HEK293T (cell line): ENCODE results near the gene NFIA.

ENCODE experiments used
- CTCF ChIA-PET: fragments of 350-600 bp; formaldehyde crosslinking; extraction: SDS; loops from one replicate; lab custom pipeline; 2021; ENCODE audit warnings: antibody characterized with exemption, inconsistent platforms; lab: Yijun Ruan, JAX
- POLR2A ChIA-PET: fragments of 350-600 bp; formaldehyde crosslinking; extraction: SDS; loops from one replicate; lab custom pipeline; 2020; ENCODE audit warnings: antibody characterized with exemption, inconsistent platforms; lab: Yijun Ruan, JAX
- DNase-seq: peaks from one replicate; pipeline ENCODE4 v3.0.0; 2012; ENCODE audit warnings: mixed read lengths; ENCODE audit errors: extremely low spot score
- ARNT ChIP-seq: fragments of 450-650 bp; IDR thresholded peaks from 2 replicates; pipeline ENCODE4 v1.6.1; 2017; ENCODE audit warnings: mild to moderate bottlenecking
- BHLHE40 ChIP-seq: fragments of 450-650 bp; IDR thresholded peaks from 2 replicates; pipeline ENCODE4 v1.6.1; 2016; ENCODE audit warnings: mild to moderate bottlenecking, moderate library complexity, borderline replicate concordance
- CTBP1 ChIP-seq: fragments of 450-650 bp; IDR thresholded peaks from 2 replicates; pipeline ENCODE4 v1.6.1; 2016; ENCODE audit warnings: borderline replicate concordance
- ELF4 ChIP-seq: fragments of 450-650 bp; IDR thresholded peaks from 2 replicates; pipeline ENCODE4 v1.6.1; 2017; ENCODE audit warnings: antibody characterized with exemption
- FOXA1 ChIP-seq: fragments of 450-650 bp; IDR thresholded peaks from 2 replicates; pipeline ENCODE4 v1.6.1; 2016; ENCODE audit warnings: mild to moderate bottlenecking
- FOXK2 ChIP-seq: fragments of 450-650 bp; IDR thresholded peaks from 2 replicates; pipeline ENCODE4 v1.6.1; 2016; ENCODE audit warnings: mild to moderate bottlenecking
- FOXM1 ChIP-seq: fragments of 450-650 bp; IDR thresholded peaks from 2 replicates; pipeline ENCODE4 v1.6.1; 2017; ENCODE audit warnings: mild to moderate bottlenecking, borderline replicate concordance
- HDGF ChIP-seq: fragments of 450-650 bp; IDR thresholded peaks from 2 replicates; pipeline ENCODE4 v1.6.1; 2017; ENCODE audit warnings: antibody characterized with exemption, borderline replicate concordance
- L3MBTL2 ChIP-seq: fragments of 450-650 bp; conservative IDR thresholded peaks from 2 replicates; pipeline ENCODE4 v1.6.1; 2016; ENCODE audit warnings: mild to moderate bottlenecking
- LEF1 ChIP-seq: fragments of 450-650 bp; IDR thresholded peaks from 2 replicates; pipeline ENCODE4 v1.6.1; 2017; ENCODE audit warnings: mild to moderate bottlenecking, borderline replicate concordance
- NFRKB ChIP-seq: fragments of 450-650 bp; IDR thresholded peaks from 2 replicates; pipeline ENCODE4 v1.6.1; 2016; ENCODE audit warnings: mild to moderate bottlenecking, moderate library complexity
- PKNOX1 ChIP-seq: fragments of 450-650 bp; IDR thresholded peaks from 2 replicates; pipeline ENCODE4 v1.6.1; 2016
- SP1 ChIP-seq: fragments of 450-650 bp; IDR thresholded peaks from 2 replicates; pipeline ENCODE4 v1.6.1; 2017
- SUZ12 ChIP-seq: fragments of 450-650 bp; IDR thresholded peaks from 2 replicates; pipeline ENCODE4 v1.6.1; 2016; ENCODE audit warnings: mild to moderate bottlenecking
- TARDBP ChIP-seq: fragments of 450-650 bp; IDR thresholded peaks from 2 replicates; pipeline ENCODE4 v1.6.1; 2016
- ZNF384 ChIP-seq: fragments of 450-650 bp; IDR thresholded peaks from 2 replicates; pipeline ENCODE4 v1.6.1; 2016

NFIA gene

DNA sequence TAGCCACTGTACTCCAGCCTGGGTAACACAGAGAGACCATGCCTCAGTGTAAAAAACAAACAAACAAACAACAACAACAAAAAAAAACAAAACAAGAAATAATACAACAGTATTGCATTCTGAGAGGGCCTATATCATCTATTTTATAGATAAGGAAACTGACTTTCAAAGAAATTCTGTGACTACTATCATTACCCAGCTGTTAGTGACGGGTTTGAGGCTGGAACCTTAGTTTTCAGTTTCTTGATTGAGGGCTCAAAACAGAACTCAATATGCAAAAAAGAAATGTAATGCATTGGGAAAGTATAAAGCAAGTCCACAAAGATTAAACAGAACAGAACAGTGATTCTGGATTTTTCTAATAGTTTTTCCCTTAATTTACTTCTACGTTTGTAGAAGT is 149.4 kb downstream of the NFIA start:
- no peak for DNase-seq
- TF ChIP-seq SUZ12 (no peak), ZNF384 (no peak), ARNT (no peak), CTBP1 (no peak), FOXK2 (no peak), HDGF (no peak), ELF4 (no peak), L3MBTL2 (no peak), PKNOX1 (no peak), FOXA1 (no peak), BHLHE40 (no peak), NFRKB (no peak), LEF1 (no peak), FOXM1 (no peak), SP1 (no peak), TARDBP (no peak)
- POLR2A ChIA-PET: no interaction called here
- CTCF ChIA-PET: interaction anchor here (0.7 kb wide), 1 partner anchor 1949 kb away, joined by 9 read pairs; no protein-coding TSS in a partner anchor

DNA sequence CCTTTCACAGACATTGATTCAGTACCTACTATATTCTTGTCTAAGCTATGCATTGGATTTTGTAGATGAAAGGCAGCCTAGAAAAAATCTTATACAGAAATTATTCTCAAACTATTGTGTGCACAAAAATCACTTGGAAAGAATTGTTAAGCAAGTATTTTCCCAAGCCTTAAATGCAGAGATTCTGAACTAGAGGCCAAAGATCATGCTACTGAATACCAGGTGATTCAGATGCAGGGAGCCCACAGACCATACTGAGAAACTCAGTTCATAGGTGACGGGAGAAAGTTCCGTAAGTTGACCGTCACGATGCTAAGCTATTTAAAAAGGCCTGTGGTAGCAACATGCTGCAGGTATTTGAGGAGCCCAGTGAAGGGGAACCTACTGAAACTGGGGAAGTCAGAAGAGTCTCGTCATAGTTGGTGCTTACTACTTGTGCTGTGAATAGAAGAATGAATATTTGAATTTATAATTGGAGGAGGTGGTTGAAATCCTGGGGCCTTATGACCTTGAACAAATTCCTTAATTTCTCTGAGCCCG is 150.8 kb downstream of the NFIA start:
- ChIA-PET POLR2A (interaction anchor here (0.6 kb wide), 1 partner anchor 54 kb away, joined by 3 read pairs; no protein-coding TSS in a partner anchor), CTCF (no interaction called here)
- no peak for TF ChIP-seq ELF4
- TF ChIP-seq FOXA1: no peak
- TF ChIP-seq L3MBTL2: no peak
- no peak for TF ChIP-seq TARDBP
- no peak for TF ChIP-seq FOXK2
- no peak for TF ChIP-seq SUZ12
- TF ChIP-seq LEF1: no peak
- TF ChIP-seq BHLHE40: no peak
- TF ChIP-seq PKNOX1: no peak
- no peak for TF ChIP-seq ARNT
- TF ChIP-seq CTBP1: no peak
- no peak for TF ChIP-seq NFRKB
- no peak for TF ChIP-seq HDGF
- TF ChIP-seq ZNF384: no peak
- no peak for TF ChIP-seq FOXM1
- no peak for TF ChIP-seq SP1
- DNase-seq: no peak

DNA sequence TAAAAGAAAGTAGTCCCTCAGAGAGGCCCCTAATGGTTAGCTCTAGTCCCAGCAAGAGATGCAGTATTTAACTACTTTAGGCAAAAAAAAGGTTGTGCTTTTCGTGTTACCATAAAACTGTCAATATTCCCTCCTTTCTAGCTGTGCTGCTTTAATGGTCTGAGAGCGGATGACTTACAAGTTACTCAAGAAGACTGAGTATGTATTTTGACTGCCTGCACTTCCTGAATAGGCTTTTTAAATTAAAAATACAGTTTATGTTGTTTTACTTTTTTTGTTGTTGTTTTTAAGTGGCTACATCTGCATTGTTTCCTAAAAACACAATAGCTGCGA is 152.2 kb downstream of the NFIA start:
- ChIA-PET POLR2A (no interaction called here), CTCF (no interaction called here)
- no peak for TF ChIP-seq BHLHE40
- TF ChIP-seq PKNOX1: peak; percentile 76
- no peak for DNase-seq

DNA sequence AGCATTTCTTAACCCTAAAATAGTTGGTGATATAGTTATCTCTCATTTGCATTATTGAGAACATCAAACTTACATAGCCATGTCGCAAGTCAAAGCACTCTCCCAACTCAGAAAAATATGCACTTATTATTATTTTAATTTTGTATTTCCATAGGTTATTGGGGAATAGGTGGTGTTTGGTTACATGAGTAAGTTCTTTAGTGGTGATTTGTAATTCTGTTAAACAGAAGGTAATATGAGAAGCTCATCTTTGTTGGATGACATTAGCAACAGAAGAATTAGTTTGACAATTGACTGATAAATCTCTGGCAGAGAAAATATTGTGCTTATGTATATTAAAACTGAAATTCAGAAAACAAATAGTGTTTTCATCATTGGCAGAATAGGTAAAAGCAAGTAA is 154.8 kb downstream of the NFIA start:
- ChIA-PET POLR2A (no interaction called here), CTCF (no interaction called here)
- no peak for DNase-seq
- TF ChIP-seq ELF4: no peak
- no peak for TF ChIP-seq HDGF
- no peak for TF ChIP-seq SUZ12
- TF ChIP-seq ARNT: no peak
- no peak for TF ChIP-seq L3MBTL2
- TF ChIP-seq LEF1: no peak
- TF ChIP-seq NFRKB: no peak
- no peak for TF ChIP-seq CTBP1
- no peak for TF ChIP-seq SP1
- no peak for TF ChIP-seq ZNF384
- no peak for TF ChIP-seq PKNOX1
- no peak for TF ChIP-seq BHLHE40
- TF ChIP-seq TARDBP: no peak
- TF ChIP-seq FOXM1: no peak
- TF ChIP-seq FOXA1: no peak
- TF ChIP-seq FOXK2: no peak

- POLR2A ChIA-PET: no interaction called here
- CTCF ChIA-PET: interaction anchor here (0.5 to 0.7 kb wide), 3 partner anchors 14 to 284 kb away, joined by 3 read pairs; no protein-coding TSS in a partner anchor
- no peak for DNase-seq
- TF ChIP-seq PKNOX1 (no peak), FOXK2 (no peak), SUZ12 (no peak), FOXM1 (no peak), SP1 (no peak), BHLHE40 (no peak), HDGF (no peak), CTBP1 (no peak), ELF4 (no peak), ARNT (no peak), L3MBTL2 (no peak), TARDBP (no peak), FOXA1 (no peak), NFRKB (no peak), LEF1 (no peak), ZNF384 (no peak)
Observed at GRCh38 chr1:61237659-61238358, 155.4 kb downstream of the NFIA start.
